Kidney epithelial cell (primary cell): ENCODE results near the gene MYZAP. TPM values are rescaled to one million over a fixed set of nuclear protein-coding genes. Genes with fewer than 3 reads are reported as not detected.

ENCODE experiments used
- DNase-seq: peaks from one replicate; pipeline ENCODE4 v3.0.0-alpha.2; 2010; ENCODE audit warnings: low read depth
- H3K27me3 ChIP-seq: 2 replicates; pipeline ENCODE4 v1.6.0; 2011; ENCODE audit warnings: low read length; ENCODE audit not compliant: control insufficient read depth, insufficient read depth
- H3K36me3 ChIP-seq: 2 replicates; pipeline ENCODE4 v1.5.1; 2011; ENCODE audit warnings: low read length; ENCODE audit not compliant: control insufficient read depth, insufficient read depth
- H3K4me3 ChIP-seq: 2 replicates; pipeline ENCODE4 v1.5.1; 2011; ENCODE audit warnings: low read depth, mild to moderate bottlenecking, control low read depth, low read length
- total RNA-seq: library from RNA; depleted of rRNA; stranded (reverse); fragments of >200 nt; gene quantifications from 2 replicates; pipeline ENCODE4 v1.2.3, GENCODE V29; 2015
- TF ChIP-seq, protein P1 (sequence below): IDR thresholded peaks from 2 replicates; pipeline ENCODE4 v1.5.1; 2011; ENCODE audit warnings: mild to moderate bottlenecking, moderate library complexity, low read length, control low read depth, inconsistent platforms; ENCODE audit not compliant: insufficient read depth, poor library complexity, severe bottlenecking

MYZAP gene
- total RNA-seq, 1 donor from 2014 or later = 0.21 TPM

DNA sequence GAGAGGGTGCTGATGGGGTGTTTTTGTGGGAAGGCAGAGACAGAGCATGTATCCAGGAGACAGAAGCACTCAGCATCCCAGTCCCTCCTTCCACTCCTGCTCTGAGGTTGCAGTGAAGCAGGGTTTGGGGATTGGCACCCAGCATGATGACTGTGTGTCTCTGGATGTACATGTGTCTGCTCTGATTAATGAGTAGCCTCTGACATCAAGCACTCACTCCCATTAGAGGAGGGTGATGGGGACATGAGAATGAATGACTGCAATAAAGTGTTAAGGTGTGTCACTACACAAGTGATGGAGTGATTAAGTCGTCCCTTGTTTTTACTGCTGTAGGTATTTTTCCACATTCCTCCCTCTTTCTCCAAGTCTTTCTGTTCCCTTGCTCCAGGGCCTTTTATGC lies 9.6 kb upstream of the MYZAP start:
- TF ChIP-seq, protein P1, sequence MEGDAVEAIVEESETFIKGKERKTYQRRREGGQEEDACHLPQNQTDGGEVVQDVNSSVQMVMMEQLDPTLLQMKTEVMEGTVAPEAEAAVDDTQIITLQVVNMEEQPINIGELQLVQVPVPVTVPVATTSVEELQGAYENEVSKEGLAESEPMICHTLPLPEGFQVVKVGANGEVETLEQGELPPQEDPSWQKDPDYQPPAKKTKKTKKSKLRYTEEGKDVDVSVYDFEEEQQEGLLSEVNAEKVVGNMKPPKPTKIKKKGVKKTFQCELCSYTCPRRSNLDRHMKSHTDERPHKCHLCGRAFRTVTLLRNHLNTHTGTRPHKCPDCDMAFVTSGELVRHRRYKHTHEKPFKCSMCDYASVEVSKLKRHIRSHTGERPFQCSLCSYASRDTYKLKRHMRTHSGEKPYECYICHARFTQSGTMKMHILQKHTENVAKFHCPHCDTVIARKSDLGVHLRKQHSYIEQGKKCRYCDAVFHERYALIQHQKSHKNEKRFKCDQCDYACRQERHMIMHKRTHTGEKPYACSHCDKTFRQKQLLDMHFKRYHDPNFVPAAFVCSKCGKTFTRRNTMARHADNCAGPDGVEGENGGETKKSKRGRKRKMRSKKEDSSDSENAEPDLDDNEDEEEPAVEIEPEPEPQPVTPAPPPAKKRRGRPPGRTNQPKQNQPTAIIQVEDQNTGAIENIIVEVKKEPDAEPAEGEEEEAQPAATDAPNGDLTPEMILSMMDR = no peak
- DNase-seq = no peak
- H3K36me3 ChIP-seq = no peaks in the 10 kb centered on the region
- peaks cover 10% of the 10 kb centered on the region for H3K27me3 ChIP-seq
- H3K4me3 ChIP-seq = no peak overlapping the region

DNA sequence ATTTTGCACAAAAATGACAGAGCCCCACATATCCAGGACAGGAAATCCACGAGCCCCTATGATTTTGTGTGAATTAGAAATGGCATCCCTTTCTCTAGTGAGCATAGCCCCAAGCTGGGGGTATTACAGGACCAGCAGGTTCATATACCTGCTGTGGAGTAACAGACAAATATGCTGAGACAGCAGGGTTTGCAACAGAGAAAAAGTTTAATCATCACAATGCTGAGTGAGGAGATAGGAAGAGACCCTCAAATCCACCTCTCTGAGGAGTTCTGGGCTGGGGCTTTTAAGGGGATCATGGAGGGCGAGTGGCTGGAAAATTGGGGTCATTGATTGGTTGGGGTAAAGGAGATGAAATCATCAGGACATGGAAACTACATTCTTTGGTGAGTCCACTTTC lies 8.4 kb upstream of the MYZAP start:
- H3K4me3 ChIP-seq = no peak overlapping the region
- H3K27me3 ChIP-seq = peaks cover 10% of the 10 kb centered on the region
- no peak for DNase-seq
- TF ChIP-seq, protein P1 = no peak
- no peaks in the 10 kb centered on the region for H3K36me3 ChIP-seq

GRCh38 chr15:57583720-57584119 lies 8.0 kb upstream of the MYZAP start:
- TF ChIP-seq, protein P1 = no peak
- Histone ChIP-seq H3K4me3 (no peak overlapping the region), H3K36me3 (no peaks in the 10 kb centered on the region), H3K27me3 (peaks cover 10% of the 10 kb centered on the region)
- no peak for DNase-seq

GRCh38 chr15:57586661-57587424 lies 4.9 kb upstream of the MYZAP start:
- TF ChIP-seq, protein P1 = no peak
- no peaks in the 10 kb centered on the region for H3K36me3 ChIP-seq
- DNase-seq = no peak
- no peak overlapping the region for H3K4me3 ChIP-seq
- H3K27me3 ChIP-seq = peaks cover 7% of the 10 kb centered on the region

DNA sequence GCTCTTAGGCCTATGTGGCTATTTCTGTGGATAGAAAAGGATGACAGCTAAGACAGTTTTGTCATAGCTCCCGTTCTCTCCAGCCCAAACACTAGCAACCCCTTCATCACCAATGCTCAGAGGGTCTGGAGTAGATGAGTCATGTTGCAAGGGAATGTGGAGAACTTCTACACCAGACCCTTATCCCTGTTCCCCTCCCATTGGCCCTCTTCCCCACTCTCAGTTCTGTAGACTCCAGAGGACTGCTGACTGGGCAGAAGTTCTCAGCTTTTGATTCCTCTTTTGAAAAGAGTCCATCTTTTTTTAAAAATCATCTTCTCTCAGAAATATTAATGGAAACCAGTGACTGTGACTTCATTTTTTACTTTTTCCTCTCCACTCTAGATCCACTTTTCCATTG lies 2.4 kb upstream of the MYZAP start:
- DNase-seq = no peak
- no peaks in the 10 kb centered on the region for H3K36me3 ChIP-seq

More for the DNA sequence above, 2.4 kb upstream of the MYZAP start:
- TF ChIP-seq, protein P1 = no peak
- Histone ChIP-seq H3K27me3 (peaks cover 11% of the 10 kb centered on the region), H3K4me3 (no peak overlapping the region)
